Measurements from ENCODE around the gene MINDY4.
A peak's percentile ranks its signal among the peaks of the same experiment; 100 is the strongest.

MINDY4 gene

GRCh38 chr7:30930621-30931020 lies 159.4 kb downstream of the MINDY4 start:
- DNase-seq (ENCODE audit: low read depth in 2 of 2): no peak

- DNase-seq (ENCODE audit: low read depth in 2 of 2): no peak
Measured at GRCh38 chr7:30931161-30931928, 160.1 kb downstream of the MINDY4 start.

GRCh38 chr7:30931929-30932540 lies 160.8 kb downstream of the MINDY4 start:
- no peak for DNase-seq (ENCODE audit: low read depth in 2 of 2)

GRCh38 chr7:30932562-30932961 lies 161.3 kb downstream of the MINDY4 start:
- DNase-seq (ENCODE audit: low read depth in 2 of 2): no peak

GRCh38 chr7:30933124-30933974 lies 162.1 kb downstream of the MINDY4 start:
- no peak for DNase-seq (ENCODE audit: low read depth in 2 of 2)

- DNase-seq (ENCODE audit: low read depth in 2 of 2): no peak
Measured at GRCh38 chr7:30934225-30934624, 163.0 kb downstream of the MINDY4 start.

- DNase-seq (ENCODE audit: low read depth in 2 of 2): no peak
Measured at GRCh38 chr7:30934732-30935568, 163.7 kb downstream of the MINDY4 start.

GRCh38 chr7:30935569-30935877 lies 164.3 kb downstream of the MINDY4 start:
- DNase-seq (ENCODE audit: low read depth in 2 of 2): no peak

GRCh38 chr7:30936650-30937245 lies 165.5 kb downstream of the MINDY4 start:
- no peak for DNase-seq (ENCODE audit: low read depth in 2 of 2)

- DNase-seq (ENCODE audit: low read depth in 2 of 2): no peak
Measured at GRCh38 chr7:30937416-30937815, 166.2 kb downstream of the MINDY4 start.

- peak; percentile 23 to 30 for DNase-seq (ENCODE audit: low read depth in 2 of 2)
Measured at GRCh38 chr7:30938435-30939316, 167.5 kb downstream of the MINDY4 start.

GRCh38 chr7:30941582-30942323 lies 170.5 kb downstream of the MINDY4 start:
- no peak for DNase-seq (ENCODE audit: low read depth in 2 of 2)

Data from stimulated activated CD8-positive, alpha-beta memory T cell treated with anti-CD3 and anti-CD28 coated beads, Interleukin-2, amount 100 ng/mL, for 1 hour (primary cell).